GM19043 (cell line): ENCODE data around the gene CC2D2B.
"Not testable (repeated sequence)": the region's sequence is repeated elsewhere in the genome, so short reads cannot be mapped to it uniquely, and the experiment has no call there.

ENCODE experiments used
- ATAC-seq: cut with Tn5 transposase; IDR thresholded peaks from one replicate; pipeline ENCODE4 v1.9.1; 2021; ENCODE audit warnings: low read depth; ENCODE audit not compliant: unreplicated experiment

Gene CC2D2B

GRCh38 chr10:96014473-96015102, 106.8 kb downstream of the CC2D2B start:
- ATAC-seq, result no peak

GRCh38 chr10:96017191-96017687, 109.5 kb downstream of the CC2D2B start:
- no peak for ATAC-seq

GRCh38 chr10:96021332-96021731, 113.6 kb downstream of the CC2D2B start:
- no peak for ATAC-seq

GRCh38 chr10:96022739-96023138, 115.0 kb downstream of the CC2D2B start:
- no peak for ATAC-seq

- no peak for ATAC-seq
Measured at GRCh38 chr10:96023168-96023567, 115.4 kb downstream of the CC2D2B start.

- no peak for ATAC-seq
Measured at GRCh38 chr10:96025566-96025965, 117.8 kb downstream of the CC2D2B start.

GRCh38 chr10:96034625-96035024, 126.8 kb downstream of the CC2D2B start:
- ATAC-seq, result no peak

- ATAC-seq, result no peak
Measured at GRCh38 chr10:96038476-96039387, 131.0 kb downstream of the CC2D2B start.

GRCh38 chr10:96041146-96041545, 133.4 kb downstream of the CC2D2B start:
- ATAC-seq, result no peak

- ATAC-seq, result peak; percentile 90
Measured at GRCh38 chr10:96043033-96043892, 135.5 kb downstream of the CC2D2B start, which contains the start of gene CCNJ. Gene CCNJ, plus strand, starts transcription at chr10:96043583. Its CDS starts 811 bp downstream, at chr10:96044394.

GRCh38 chr10:96043893-96044715, 136.3 kb downstream of the CC2D2B start:
- ATAC-seq, result peak; percentile 31

- no peak for ATAC-seq
Measured at GRCh38 chr10:96044736-96045135, 137.0 kb downstream of the CC2D2B start.

GRCh38 chr10:96046546-96046945, 138.8 kb downstream of the CC2D2B start:
- no peak for ATAC-seq

GRCh38 chr10:96047004-96047649, 139.4 kb downstream of the CC2D2B start:
- no peak for ATAC-seq

GRCh38 chr10:96047925-96048324, 140.2 kb downstream of the CC2D2B start:
- not testable (repeated sequence) for ATAC-seq

- ATAC-seq, result no peak
Measured at GRCh38 chr10:96049340-96049739, 141.6 kb downstream of the CC2D2B start.

GRCh38 chr10:96053985-96054384, 146.2 kb downstream of the CC2D2B start:
- ATAC-seq, result no peak

GRCh38 chr10:96056787-96057186, 149.0 kb downstream of the CC2D2B start:
- no peak for ATAC-seq

- no peak for ATAC-seq
Measured at GRCh38 chr10:96061232-96061631, 153.5 kb downstream of the CC2D2B start.
